Neuronal stem cell (in vitro differentiated cells): ENCODE measurements around the gene ZACN.

Source experiments
- DNase-seq: peaks from one replicate; pipeline ENCODE4 v3.0.0-alpha.2; 2013; ENCODE audit warnings: low spot score
- H2AFZ ChIP-seq: one replicate; pipeline ENCODE4 v1.6.1; 2013; ENCODE audit warnings: mild to moderate bottlenecking, low read length, inconsistent platforms
- H2AK5ac ChIP-seq: 2 replicates; pipeline ENCODE4 v1.6.1; 2013; ENCODE audit warnings: low read depth, mild to moderate bottlenecking, inconsistent platforms, low read length, moderate library complexity, mixed read lengths
- H2BK120ac ChIP-seq: 2 replicates; pipeline ENCODE4 v1.6.1; 2013; ENCODE audit warnings: low read depth, mild to moderate bottlenecking, inconsistent platforms, low read length, moderate library complexity, mixed read lengths
- H2BK12ac ChIP-seq: one replicate; pipeline ENCODE4 v1.6.1; 2013; ENCODE audit warnings: low read length, inconsistent platforms
- H2BK15ac ChIP-seq: 2 replicates; pipeline ENCODE4 v1.6.1; 2013; ENCODE audit warnings: mild to moderate bottlenecking, low read length, inconsistent platforms, mixed read lengths
- H2BK5ac ChIP-seq: one replicate; pipeline ENCODE4 v1.6.1; 2013; ENCODE audit warnings: inconsistent platforms, mild to moderate bottlenecking, low read length, moderate library complexity
- H3K14ac ChIP-seq: one replicate; pipeline ENCODE4 v1.6.1; 2013; ENCODE audit warnings: low read length, inconsistent platforms
- H3K18ac ChIP-seq: 2 replicates; pipeline ENCODE4 v1.6.1; 2013; ENCODE audit warnings: low read length, inconsistent platforms
- H3K23ac ChIP-seq: 2 replicates; pipeline ENCODE4 v1.6.1; 2013; ENCODE audit warnings: low read depth, mild to moderate bottlenecking, mixed read lengths, low read length, inconsistent platforms; ENCODE audit not compliant: poor library complexity
- H3K27ac ChIP-seq: replicated peaks from 3 replicates; pipeline ENCODE4 v1.5.1; 2013; ENCODE audit warnings: low read length, inconsistent platforms
- H3K27me3 ChIP-seq, 3 experiments: 2 replicates each; pipeline ENCODE4 v1.6.1; 2013; ENCODE audit warnings: low read length in 3 of 3, mild to moderate bottlenecking in 2 of 3, inconsistent platforms in 1 of 3, low read depth in 1 of 3, mixed read lengths in 1 of 3, moderate library complexity in 1 of 3; ENCODE audit not compliant: control insufficient read depth in 3 of 3, insufficient read depth in 3 of 3
- H3K36me3 ChIP-seq, 2 donors: replicated peaks in 1 of 2; 2 replicates each; pipeline ENCODE4 v1.6.1; 2013; ENCODE audit warnings: low read length in 2 of 2; ENCODE audit not compliant: control insufficient read depth in 2 of 2, insufficient read depth in 2 of 2
- H3K4ac ChIP-seq: 2 replicates; pipeline ENCODE4 v1.6.1; 2013; ENCODE audit warnings: inconsistent platforms, mild to moderate bottlenecking, low read length, moderate library complexity
- H3K4me1 ChIP-seq, 2 donors: 1 replicate in 1 of 2; 2 replicates in 1 of 2; pipeline ENCODE4 v1.6.1; 2013; ENCODE audit warnings: low read length in 2 of 2, low read depth in 1 of 2; ENCODE audit not compliant: control insufficient read depth in 2 of 2, insufficient read depth in 1 of 2
- H3K4me2 ChIP-seq: one replicate; pipeline ENCODE4 v1.6.1; 2013; ENCODE audit warnings: mild to moderate bottlenecking, low read length, inconsistent platforms; ENCODE audit not compliant: insufficient read depth, poor library complexity, severe bottlenecking
- H3K4me3 ChIP-seq, 2 donors: 2 replicates each; pipeline ENCODE4 v1.5.1; 2013; ENCODE audit warnings: low read length in 2 of 2, mild to moderate bottlenecking in 2 of 2, inconsistent platforms in 1 of 2, moderate library complexity in 1 of 2
- H3K79me1 ChIP-seq: one replicate; pipeline ENCODE4 v1.6.1; 2013; ENCODE audit warnings: low read depth, mild to moderate bottlenecking, inconsistent platforms, low read length, moderate library complexity
- H3K9ac ChIP-seq: one replicate; pipeline ENCODE4 v1.6.1; 2013; ENCODE audit warnings: mild to moderate bottlenecking, low read depth, low read length, inconsistent platforms; ENCODE audit not compliant: poor library complexity
- H3K9me3 ChIP-seq, 2 donors: replicated peaks in 1 of 2; 2 replicates each; pipeline versions ENCODE3 to v1.6.1; 2013; ENCODE audit warnings: low read length in 2 of 2, mild to moderate bottlenecking in 2 of 2, inconsistent platforms in 1 of 2, low read depth in 1 of 2, mixed read lengths in 1 of 2, moderate library complexity in 1 of 2; ENCODE audit not compliant: control insufficient read depth in 2 of 2, insufficient read depth in 1 of 2
- H4K8ac ChIP-seq: one replicate; pipeline ENCODE4 v1.6.1; 2013; ENCODE audit warnings: low read depth, mild to moderate bottlenecking, inconsistent platforms, low read length, moderate library complexity
- H4K91ac ChIP-seq: one replicate; pipeline ENCODE4 v1.6.1; 2013; ENCODE audit warnings: low read length, low read depth, mild to moderate bottlenecking, inconsistent platforms; ENCODE audit not compliant: poor library complexity
- WGBS, 2 donors: extraction: QIAGEN DNeasy Blood & Tissue Kit; methylation state at CpG; one replicate each; pipeline ENCODE4 v1.1.7; 2013; ENCODE audit warnings: missing lambda C conversion rate in 2 of 2, mixed read lengths in 1 of 2; ENCODE audit not compliant: insufficient read length in 2 of 2, insufficient replicate concordance in 1 of 2; ENCODE audit errors: extremely low coverage in 2 of 2; 5-methylcytosine and 5-hydroxymethylcytosine counted together

ZACN gene

DNA sequence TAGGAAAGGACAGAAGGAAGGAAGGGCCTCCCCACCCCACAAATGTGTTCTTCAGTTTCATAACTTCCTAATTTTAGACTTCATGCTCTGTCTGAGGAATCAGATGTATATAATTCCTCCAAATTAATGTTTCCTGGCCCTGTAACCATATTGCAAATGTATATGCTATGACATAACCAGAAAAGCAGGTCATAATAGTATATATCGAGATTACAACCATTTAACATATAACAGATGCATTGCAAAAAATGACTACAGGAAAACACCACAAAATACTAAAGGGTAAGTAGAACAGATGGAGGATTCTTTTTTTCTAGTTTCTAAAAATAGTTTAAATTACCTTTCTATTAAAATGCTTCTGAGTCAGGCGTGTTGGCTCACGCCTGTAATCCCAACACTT, 27.7 kb downstream of the ZACN start:
- no peak overlapping the region for H2BK120ac ChIP-seq
- no peak overlapping the region for H2AK5ac ChIP-seq
- no CpG with 5 or more reads among the region's 3 CpGs for WGBS, 2 donors
- no peak overlapping the region for H4K91ac ChIP-seq
- H3K18ac ChIP-seq, result no peak overlapping the region
- peaks cover 7% of the 10 kb centered on the region for H3K79me1 ChIP-seq
- no peaks in the 10 kb centered on the region for H3K27me3 ChIP-seq
- no peak overlapping the region for H2BK15ac ChIP-seq
- no peak overlapping the region for H3K27ac ChIP-seq
- no peak overlapping the region for H3K14ac ChIP-seq
- peaks cover 1 to 10% of the 10 kb centered on the region in 2 donors for H3K36me3 ChIP-seq
- no peak overlapping the region for H4K8ac ChIP-seq
- no peak overlapping the region for H2BK12ac ChIP-seq
- H3K4me2 ChIP-seq, result no peak overlapping the region
- no peak overlapping the region for H3K9ac ChIP-seq
- H3K4ac ChIP-seq, result no peak overlapping the region
- no peak overlapping the region for H2BK5ac ChIP-seq
- peak overlapping the region; percentile 37 for H2AFZ ChIP-seq
- no peak overlapping the region for H3K23ac ChIP-seq
- peaks cover 5 to 12% of the 10 kb centered on the region in 2 donors for H3K4me1 ChIP-seq
- DNase-seq, result no peak
- no peak overlapping the region for H3K4me3 ChIP-seq
- H3K9me3 ChIP-seq, result no peaks in the 10 kb centered on the region

- no peak overlapping the region for H2AK5ac ChIP-seq
- peaks cover 5% of the 10 kb centered on the region for H3K79me1 ChIP-seq
- peaks cover 0 to 2% of the 10 kb centered on the region in 2 donors for H3K36me3 ChIP-seq
- no peak overlapping the region for H2AFZ ChIP-seq
- H3K14ac ChIP-seq, result no peak overlapping the region
- no peak overlapping the region for H3K27ac ChIP-seq
- no CpG with 5 or more reads among the region's 6 CpGs for WGBS, 2 donors
- H3K4me2 ChIP-seq, result no peak overlapping the region
- H3K4me3 ChIP-seq, result no peak overlapping the region
- peaks cover 5 to 12% of the 10 kb centered on the region in 2 donors for H3K4me1 ChIP-seq
- DNase-seq, result no peak
- no peak overlapping the region for H4K8ac ChIP-seq
- no peak overlapping the region for H2BK15ac ChIP-seq
- no peak overlapping the region for H4K91ac ChIP-seq
- H2BK12ac ChIP-seq, result no peak overlapping the region
- no peak overlapping the region for H3K18ac ChIP-seq
- H3K23ac ChIP-seq, result no peak overlapping the region
- H2BK120ac ChIP-seq, result no peak overlapping the region
- no peaks in the 10 kb centered on the region for H3K27me3 ChIP-seq
- H2BK5ac ChIP-seq, result no peak overlapping the region
- no peak overlapping the region for H3K4ac ChIP-seq
- no peaks in the 10 kb centered on the region for H3K9me3 ChIP-seq
- no peak overlapping the region for H3K9ac ChIP-seq
Observed at GRCh38 chr17:76107509-76107908, 28.5 kb downstream of the ZACN start.

DNA sequence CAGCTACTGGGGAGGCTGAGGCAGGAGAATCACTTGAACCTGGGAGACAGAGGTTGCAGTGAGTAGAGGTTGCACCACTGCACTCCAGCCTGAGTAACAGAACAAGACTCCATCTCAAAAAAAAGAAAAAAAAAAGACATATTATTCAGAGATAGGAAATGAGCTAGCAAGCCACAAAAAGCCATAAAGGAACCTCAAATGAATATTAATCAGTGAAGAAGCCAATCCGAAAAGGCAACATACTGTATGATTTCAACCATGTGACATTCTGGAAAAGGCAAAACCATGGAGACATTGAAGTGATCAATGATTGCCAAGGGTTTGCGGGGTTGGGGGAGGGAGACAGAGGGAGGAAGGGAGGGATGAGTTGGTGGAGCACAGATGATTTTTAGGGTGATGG, 33.0 kb downstream of the ZACN start:
- H3K36me3 ChIP-seq, result no peaks in the 10 kb centered on the region
- H4K8ac ChIP-seq, result no peak overlapping the region
- H2AK5ac ChIP-seq, result no peak overlapping the region
- H3K4me3 ChIP-seq, result no peak overlapping the region
- no peak overlapping the region for H2BK120ac ChIP-seq
- no peaks in the 10 kb centered on the region for H3K27me3 ChIP-seq
- no peak overlapping the region for H3K23ac ChIP-seq
- WGBS, 2 donors, result no CpG with 5 or more reads among the region's 2 CpGs
- H2BK15ac ChIP-seq, result no peak overlapping the region
- no peak overlapping the region for H3K14ac ChIP-seq
- H3K27ac ChIP-seq, result no peak overlapping the region
- no peaks in the 10 kb centered on the region for H3K4me1 ChIP-seq
- H3K4me2 ChIP-seq, result no peak overlapping the region
- H4K91ac ChIP-seq, result no peak overlapping the region
- no peaks in the 10 kb centered on the region for H3K79me1 ChIP-seq
- H2AFZ ChIP-seq, result no peak overlapping the region
- no peak overlapping the region for H2BK5ac ChIP-seq
- no peak overlapping the region for H3K9ac ChIP-seq
- no peak for DNase-seq
- H3K9me3 ChIP-seq, result no peaks in the 10 kb centered on the region
- no peak overlapping the region for H2BK12ac ChIP-seq
- no peak overlapping the region for H3K4ac ChIP-seq
- no peak overlapping the region for H3K18ac ChIP-seq

DNA sequence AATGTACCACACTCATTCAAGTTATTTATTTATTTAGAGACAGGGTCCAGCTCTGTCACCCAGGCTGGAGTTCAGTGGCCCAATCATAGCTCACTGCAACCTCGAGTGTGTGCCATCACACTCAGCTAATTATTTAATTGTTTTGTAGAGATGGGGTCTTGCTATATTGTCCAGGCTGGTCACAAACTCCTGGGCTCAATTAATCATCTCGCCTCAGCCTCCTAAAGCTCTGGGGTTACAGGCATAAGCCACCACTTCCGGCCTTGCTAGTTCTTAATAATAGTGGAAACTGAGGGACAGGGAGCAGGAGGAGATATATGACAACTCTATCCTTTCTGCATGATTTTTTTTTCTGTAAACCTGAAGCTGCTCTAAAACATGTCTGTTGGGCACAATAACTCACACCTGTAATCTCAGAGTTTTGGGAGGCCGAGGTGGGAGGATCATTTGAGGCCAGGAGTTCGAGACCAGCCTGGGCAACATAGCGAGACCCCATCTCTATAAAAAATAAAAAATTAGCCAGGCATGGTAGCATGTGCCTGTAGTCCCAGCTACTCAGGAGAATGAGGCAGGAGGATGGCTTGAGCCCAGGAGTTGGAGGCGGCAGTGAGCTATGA, 36.3 kb downstream of the ZACN start:
- Histone ChIP-seq H2BK120ac (no peak overlapping the region), H2BK12ac (no peak overlapping the region), H3K9me3 (no peaks in the 10 kb centered on the region), H2BK15ac (no peak overlapping the region), H3K4me3 (no peak overlapping the region), H3K27ac (no peak overlapping the region), H3K4me2 (no peak overlapping the region), H3K9ac (no peak overlapping the region), H3K4ac (no peak overlapping the region), H2BK5ac (no peak overlapping the region), H3K36me3 (no peaks in the 10 kb centered on the region), H2AK5ac (no peak overlapping the region), H4K91ac (no peak overlapping the region), H3K27me3 (no peaks in the 10 kb centered on the region), H3K18ac (no peak overlapping the region), H3K79me1 (no peaks in the 10 kb centered on the region), H3K4me1 (no peaks in the 10 kb centered on the region), H4K8ac (no peak overlapping the region), H3K14ac (no peak overlapping the region), H3K23ac (no peak overlapping the region), H2AFZ (no peak overlapping the region)
- DNase-seq, result no peak
- WGBS, 2 donors, result no CpG with 5 or more reads among the region's 7 CpGs
